Kidney glomerular epithelial cell (primary cell): Measurements from ENCODE around the gene AQP5.
A peak's percentile ranks its signal among the peaks of the same experiment; 100 is the strongest.

Source experiments
- DNase-seq: peaks from one replicate; lab custom pipeline; 2025; lab: John Stamatoyannopoulos, UW

Gene AQP5

GRCh38 chr12:49932533-49933130 is 29.0 kb upstream of the AQP5 start:
- DNase-seq: no peak

- DNase-seq: no peak
These were observed 27.9 kb upstream of the AQP5 start for GRCh38 chr12:49933796-49934195.

- DNase-seq: no peak
These were observed 27.2 kb upstream of the AQP5 start for GRCh38 chr12:49934505-49934904.

- DNase-seq: no peak
These were observed 24.7 kb upstream of the AQP5 start for GRCh38 chr12:49936925-49937324.

GRCh38 chr12:49937639-49938300 is 23.9 kb upstream of the AQP5 start:
- no peak for DNase-seq

GRCh38 chr12:49939307-49939706 is 22.4 kb upstream of the AQP5 start:
- DNase-seq: no peak

GRCh38 chr12:49939707-49940106 is 22.0 kb upstream of the AQP5 start:
- no peak for DNase-seq

- DNase-seq: no peak
These were observed 19.8 kb upstream of the AQP5 start for GRCh38 chr12:49941556-49942511.

- DNase-seq: no peak
These were observed 19.2 kb upstream of the AQP5 start for GRCh38 chr12:49942512-49942893.

GRCh38 chr12:49942921-49943624 is 18.6 kb upstream of the AQP5 start:
- DNase-seq: no peak

GRCh38 chr12:49943625-49943960 is 18.1 kb upstream of the AQP5 start:
- no peak for DNase-seq

GRCh38 chr12:49944046-49944445 is 17.6 kb upstream of the AQP5 start:
- DNase-seq: no peak

GRCh38 chr12:49944718-49945117 is 17.0 kb upstream of the AQP5 start:
- no peak for DNase-seq

- DNase-seq: peak; percentile 83
These were observed 16.1 kb upstream of the AQP5 start for GRCh38 chr12:49945394-49946080.

GRCh38 chr12:49946086-49946485 is 15.6 kb upstream of the AQP5 start:
- no peak for DNase-seq

- DNase-seq: no peak
These were observed 15.2 kb upstream of the AQP5 start for GRCh38 chr12:49946497-49946896.

GRCh38 chr12:49947593-49948226 is 14.0 kb upstream of the AQP5 start:
- DNase-seq: no peak

- DNase-seq: no peak
These were observed 12.5 kb upstream of the AQP5 start for GRCh38 chr12:49948866-49949845.

- no peak for DNase-seq
These were observed 11.8 kb upstream of the AQP5 start for GRCh38 chr12:49949866-49950265.
